Hematopoietic multipotent progenitor cell treated with erythropoietin and hydrocortisone succinate and interleukin-3 and kit ligand, for 17 days (in vitro differentiated cells): ENCODE data around the gene MSANTD1.

ENCODE experiments used
- DNase-seq: peaks from one replicate; pipeline ENCODE4 v3.0.0-alpha.2; 2015; ENCODE audit warnings: low spot score

The MSANTD1 gene

GRCh38 chr4:3248178-3248480, 830 bp upstream of the MSANTD1 start:
- no peak for DNase-seq

DNA sequence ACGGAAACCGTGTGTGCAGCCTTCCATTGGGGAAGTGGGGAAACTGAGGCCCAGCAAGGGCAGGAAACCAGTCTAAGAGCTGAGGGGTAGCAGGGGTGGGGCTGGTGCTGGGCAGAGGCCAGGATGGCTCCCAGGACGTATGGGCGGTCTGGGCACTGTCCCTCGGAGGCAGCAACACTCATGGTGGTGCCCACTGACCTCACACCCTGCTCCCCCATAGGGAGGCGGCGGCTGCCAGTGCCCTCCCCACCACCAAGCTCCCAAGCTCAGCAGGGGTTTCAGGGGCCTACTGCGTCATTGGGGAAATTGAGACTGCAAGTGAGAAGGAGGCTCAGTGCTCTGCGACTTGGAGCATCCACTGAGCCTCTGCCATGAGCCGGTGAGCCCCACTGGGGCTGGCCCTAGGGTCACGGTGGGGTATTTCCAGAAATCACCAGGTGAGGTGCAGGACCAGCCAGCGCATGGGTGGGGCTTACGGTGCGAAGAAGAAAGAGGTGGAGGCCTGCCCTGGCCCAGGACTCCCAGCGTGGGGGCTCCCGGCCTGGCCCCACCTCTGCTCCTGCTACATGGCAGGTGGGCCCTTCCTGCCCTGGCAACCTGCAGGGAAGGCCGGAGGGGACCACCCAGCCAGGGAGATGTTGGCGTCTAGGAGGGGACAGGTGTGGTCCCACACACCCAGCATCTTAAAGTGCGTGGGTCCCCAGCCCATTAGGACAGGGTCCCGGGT, 915 bp downstream of the MSANTD1 start:
- DNase-seq: no peak

- no peak for DNase-seq
These were observed 1.5 kb downstream of the MSANTD1 start for GRCh38 chr4:3250438-3250955.

- no peak for DNase-seq
These were observed 2.2 kb downstream of the MSANTD1 start for GRCh38 chr4:3250956-3251690.

DNA sequence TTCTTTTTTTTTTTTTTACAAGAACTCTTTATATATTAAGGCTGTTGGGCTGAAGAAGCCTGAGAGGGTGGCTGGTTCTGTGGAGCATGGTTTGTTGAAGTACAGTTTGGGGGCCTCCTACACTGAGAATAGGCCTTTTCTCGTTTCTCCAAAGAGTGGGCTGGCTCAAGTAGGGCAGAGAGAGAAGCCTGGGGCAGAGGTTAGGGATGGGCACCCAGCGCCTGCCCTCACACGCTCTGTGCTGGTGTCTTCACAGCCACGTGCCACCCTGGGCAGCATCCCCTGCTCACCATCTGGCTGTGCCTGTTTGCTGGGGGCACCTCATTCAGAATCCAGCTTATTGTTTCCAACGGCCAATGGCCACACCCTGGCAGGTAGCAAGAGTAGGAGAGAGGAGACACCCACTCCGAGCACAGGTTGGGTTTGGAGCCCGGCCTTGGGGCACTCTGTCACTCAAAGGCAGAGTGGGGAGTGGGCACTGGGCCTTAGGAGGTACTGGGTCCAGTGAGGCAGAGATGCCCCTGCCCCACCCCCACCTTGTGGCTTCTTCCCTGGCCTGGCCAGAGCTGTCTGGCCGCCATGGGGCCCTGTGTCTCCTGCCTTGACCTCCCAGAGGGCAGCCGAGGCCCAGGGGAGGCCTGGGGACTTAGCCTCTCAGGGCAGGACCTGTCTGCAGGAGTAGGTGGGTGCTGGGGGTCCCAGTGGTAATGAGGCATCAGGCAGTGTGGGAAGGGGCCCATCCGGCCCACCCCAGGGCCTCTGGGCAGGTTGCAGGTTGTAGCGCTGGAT, 2.9 kb downstream of the MSANTD1 start:
- no peak for DNase-seq

DNA sequence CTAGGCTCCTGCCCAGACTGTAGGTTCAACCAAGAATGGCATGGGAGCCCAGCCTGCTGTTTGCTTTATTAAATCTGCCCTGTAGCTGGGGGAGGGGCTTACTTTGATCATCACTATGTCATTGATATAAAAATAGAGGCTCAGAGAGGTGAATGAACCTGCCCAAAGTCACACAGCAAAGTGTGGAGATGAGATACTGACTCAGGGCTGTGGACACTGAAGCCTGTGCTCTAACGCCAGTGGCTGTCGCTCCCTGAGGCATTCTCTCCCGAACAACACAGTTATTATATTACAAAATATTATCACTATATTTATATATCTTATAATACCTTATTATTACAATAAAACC, 3.5 kb downstream of the MSANTD1 start:
- DNase-seq: no peak

- DNase-seq: no peak
These were observed 4.1 kb downstream of the MSANTD1 start for GRCh38 chr4:3252831-3253641.

DNA sequence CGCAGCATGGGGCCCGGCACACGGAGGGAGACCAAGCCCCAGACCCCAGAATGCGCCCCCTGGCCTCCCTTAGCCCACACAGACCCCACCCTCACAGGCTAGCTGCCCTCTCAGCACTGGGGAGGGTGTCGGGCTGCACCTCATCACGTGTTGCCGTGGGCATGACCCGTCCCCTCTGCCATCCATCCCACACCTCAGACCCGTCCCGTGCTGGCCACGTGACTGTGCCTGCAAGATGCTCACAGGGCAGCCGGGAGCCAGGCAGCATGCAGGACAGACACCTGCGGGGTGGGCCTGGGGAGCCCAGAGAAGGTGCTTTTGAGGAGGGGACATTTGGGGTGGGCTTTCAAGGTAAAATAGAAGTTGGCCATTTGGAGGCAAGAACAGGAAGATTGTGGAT, 4.8 kb downstream of the MSANTD1 start:
- DNase-seq: no peak

GRCh38 chr4:3254302-3255131, 5.6 kb downstream of the MSANTD1 start:
- DNase-seq: no peak

- no peak for DNase-seq
These were observed 6.7 kb downstream of the MSANTD1 start for GRCh38 chr4:3255611-3256186.

DNA sequence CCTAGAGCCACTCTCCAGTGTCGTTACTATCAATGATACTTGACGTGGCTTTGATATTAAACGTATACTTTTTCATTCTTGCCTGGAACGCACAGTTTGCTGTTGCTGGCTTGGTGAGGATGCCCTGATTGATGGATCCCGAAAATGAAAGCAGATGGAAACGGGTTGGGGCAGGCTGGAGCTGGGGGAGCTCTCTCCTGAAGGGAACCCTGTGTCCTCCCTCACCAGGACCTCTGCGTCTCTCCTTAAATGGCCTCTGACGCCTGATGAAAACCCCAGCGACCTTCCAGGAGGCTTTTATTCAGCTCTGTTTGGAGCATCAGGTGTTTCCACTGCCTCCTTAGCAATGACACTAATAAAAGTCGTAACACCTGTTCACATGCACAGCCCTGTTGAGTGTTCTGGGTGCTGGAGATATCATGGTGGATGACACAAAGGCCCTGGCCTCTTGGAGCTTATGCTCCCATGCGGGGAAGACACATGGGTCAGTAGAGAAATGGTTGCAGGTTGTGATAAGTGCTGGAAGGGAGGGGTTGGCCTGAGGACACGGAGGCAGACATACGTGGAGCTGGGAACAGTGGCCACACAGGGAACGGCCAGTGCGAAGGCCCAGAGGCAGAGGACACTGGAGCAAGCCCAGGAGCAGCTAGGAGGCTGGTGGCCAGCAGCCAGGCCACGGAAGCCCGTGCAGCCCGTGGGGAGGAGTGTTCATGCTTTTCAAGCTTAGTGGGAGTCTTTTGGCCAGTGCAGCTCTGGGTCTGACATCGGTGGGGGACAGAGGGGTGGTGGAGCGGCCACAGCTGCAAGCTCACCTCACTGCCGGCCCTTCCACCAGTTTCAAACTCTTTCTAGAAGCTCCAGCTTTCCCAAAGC, 7.5 kb downstream of the MSANTD1 start:
- no peak for DNase-seq

GRCh38 chr4:3257103-3257555, 8.2 kb downstream of the MSANTD1 start:
- no peak for DNase-seq

DNA sequence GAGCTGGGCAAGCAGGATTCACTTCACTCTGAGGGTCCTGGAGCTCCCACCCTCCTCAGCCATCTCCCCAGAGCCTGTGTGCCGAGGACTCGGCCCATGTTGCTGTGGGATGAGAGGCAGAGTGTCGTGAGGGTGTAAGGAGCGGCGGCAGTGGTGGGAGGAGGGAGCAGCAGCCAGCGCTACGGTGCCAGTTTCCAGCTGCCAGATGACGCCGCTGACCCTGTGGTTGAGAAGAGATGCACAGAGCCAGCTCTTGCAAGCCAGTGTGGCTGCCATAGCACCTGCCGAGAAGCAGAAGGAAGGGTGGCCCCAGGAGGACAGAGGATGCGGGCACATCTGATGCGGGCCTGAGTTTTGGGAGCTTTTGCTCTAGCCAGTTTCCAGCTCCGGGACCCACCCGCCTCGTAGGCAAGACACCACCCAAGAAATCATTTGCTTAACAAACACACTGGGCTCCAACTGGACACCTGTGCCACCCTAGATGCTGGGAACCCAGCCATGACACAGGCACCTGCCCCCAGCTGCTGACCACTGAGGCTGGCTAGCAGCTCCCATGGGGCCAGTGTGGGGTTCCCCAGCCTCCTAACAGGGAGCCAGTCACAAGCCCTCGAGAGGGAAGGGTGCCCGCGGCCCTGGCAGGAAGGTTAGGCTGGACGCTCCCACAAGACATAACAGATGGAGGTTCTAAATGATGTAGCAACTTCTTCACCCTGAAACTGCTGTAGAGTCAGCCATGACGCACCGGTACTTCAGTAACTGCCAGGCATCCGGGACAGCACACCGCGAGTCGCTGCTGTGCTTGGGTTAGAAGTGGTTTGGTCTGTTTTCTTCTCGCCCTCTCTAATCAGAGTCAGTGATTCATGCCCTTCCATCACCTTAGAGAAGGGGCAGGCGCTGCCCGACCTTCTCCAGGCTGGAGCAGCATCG, 8.9 kb downstream of the MSANTD1 start:
- no peak for DNase-seq

GRCh38 chr4:3261411-3262207, 12.7 kb downstream of the MSANTD1 start:
- DNase-seq: no peak

DNA sequence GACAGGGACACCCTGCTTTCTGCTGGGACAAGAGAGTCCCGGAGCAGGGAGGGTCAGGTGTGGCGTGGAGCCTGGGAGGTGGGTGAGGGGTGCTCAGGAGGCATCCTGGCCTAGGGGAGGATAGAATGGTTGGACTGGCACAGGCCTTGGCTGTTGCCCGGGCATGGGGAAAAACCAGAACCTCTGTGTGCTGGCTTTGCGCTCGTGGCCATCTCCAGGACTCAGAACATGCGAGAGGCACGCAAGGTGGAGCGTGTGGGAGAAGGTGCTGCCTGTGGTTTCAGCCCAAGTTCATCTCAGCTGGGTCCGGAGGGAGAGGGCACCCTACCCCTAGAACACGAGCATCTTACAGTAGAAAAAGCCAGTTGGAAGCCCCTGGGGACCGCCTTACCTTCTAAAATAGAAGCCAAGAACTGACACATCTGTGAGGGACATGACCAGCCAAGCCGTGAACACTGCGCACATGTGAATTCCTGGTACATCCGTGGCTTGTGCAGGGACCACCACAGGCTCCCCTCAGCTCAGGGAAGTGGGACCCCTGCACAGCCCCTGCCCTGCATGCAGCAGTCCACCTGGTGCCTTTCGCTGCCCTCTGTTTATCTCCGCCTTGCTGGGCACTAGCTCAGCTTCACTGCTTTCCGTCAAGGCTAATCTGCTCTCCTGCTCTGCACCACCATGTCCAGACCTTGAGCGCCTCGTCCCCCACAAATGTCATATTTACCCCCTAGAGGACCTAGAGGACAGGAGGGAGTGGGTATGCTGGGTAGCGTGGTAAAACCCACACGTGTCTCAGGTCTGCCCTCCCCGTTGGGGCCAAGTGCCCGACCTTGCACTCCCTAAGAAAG, 13.5 kb downstream of the MSANTD1 start:
- no peak for DNase-seq

GRCh38 chr4:3263053-3263875, 14.3 kb downstream of the MSANTD1 start:
- DNase-seq: no peak
